Liver (tissue), 9 donors: ENCODE measurements around the gene SLC6A11. TPM values are rescaled to one million over a fixed set of nuclear protein-coding genes. Genes with fewer than 3 reads are reported as not detected.

Experiments
- DNase-seq: peaks from one replicate; pipeline ENCODE4 v3.0.0-alpha.2; 2017; ENCODE audit warnings: low spot score
- H3K27ac ChIP-seq, 2 donors: one replicate each; pipeline ENCODE4 v1.7.0; 2013; ENCODE audit warnings: inconsistent platforms in 2 of 2, low read length in 2 of 2, control low read depth in 1 of 2, low read depth in 1 of 2, mild to moderate bottlenecking in 1 of 2
- H3K27me3 ChIP-seq, 4 donors: one replicate each; pipeline versions ENCODE4 v1.6.1 to v1.7.0; 2013; ENCODE audit warnings: low read length in 3 of 4, inconsistent platforms in 1 of 4, mild to moderate bottlenecking in 1 of 4, moderate library complexity in 1 of 4; ENCODE audit not compliant: control insufficient read depth in 4 of 4, insufficient read depth in 4 of 4
- H3K36me3 ChIP-seq, 4 donors: one replicate each; pipeline versions ENCODE4 v1.6.1 to v1.7.0; 2013; ENCODE audit warnings: low read length in 3 of 4, mild to moderate bottlenecking in 3 of 4, low read depth in 1 of 4, moderate library complexity in 1 of 4; ENCODE audit not compliant: control insufficient read depth in 4 of 4, insufficient read depth in 3 of 4
- H3K4me1 ChIP-seq, 4 donors: one replicate each; pipeline versions ENCODE4 v1.6.1 to v1.7.0; 2013; ENCODE audit warnings: low read length in 3 of 4, mild to moderate bottlenecking in 3 of 4, moderate library complexity in 1 of 4; ENCODE audit not compliant: control insufficient read depth in 4 of 4, insufficient read depth in 4 of 4
- H3K4me3 ChIP-seq, 3 donors: one replicate each; pipeline versions ENCODE4 v1.6.1 to v1.7.0; 2013; ENCODE audit warnings: low read length in 3 of 3, control low read depth in 1 of 3, low read depth in 1 of 3, mild to moderate bottlenecking in 1 of 3
- H3K9ac ChIP-seq, 2 donors: one replicate each; pipeline ENCODE4 v1.7.0; 2013; ENCODE audit warnings: low read length in 2 of 2, mild to moderate bottlenecking in 2 of 2, moderate library complexity in 2 of 2, control low read depth in 1 of 2, low read depth in 1 of 2
- H3K9me3 ChIP-seq, 4 donors: one replicate each; pipeline versions ENCODE4 v1.6.1 to v1.7.0; 2013; ENCODE audit warnings: low read length in 3 of 4; ENCODE audit not compliant: control insufficient read depth in 4 of 4
- ATF3 ChIP-seq: IDR thresholded peaks from 2 replicates; pipeline ENCODE4 v1.6.1; 2016; ENCODE audit warnings: antibody characterized with exemption
- FOXA1 ChIP-seq: IDR thresholded peaks from 2 replicates; pipeline ENCODE4 v1.6.1; 2016; ENCODE audit warnings: antibody characterized with exemption
- FOXA2 ChIP-seq: IDR thresholded peaks from 2 replicates; pipeline ENCODE4 v1.6.1; 2016; ENCODE audit warnings: antibody characterized with exemption
- GABPA ChIP-seq, 2 donors: IDR thresholded peaks in 1 of 2; conservative IDR thresholded peaks in 1 of 2; 2 replicates each; pipeline ENCODE4 v1.6.1; 2016; ENCODE audit warnings: antibody characterized with exemption in 2 of 2, mild to moderate bottlenecking in 1 of 2, moderate library complexity in 1 of 2
- HNF4A ChIP-seq, 2 donors: conservative IDR thresholded peaks; 2 replicates each; pipeline ENCODE4 v1.6.1; 2016; ENCODE audit warnings: antibody characterized with exemption in 2 of 2, mild to moderate bottlenecking in 2 of 2
- HNF4G ChIP-seq: IDR thresholded peaks from 2 replicates; pipeline ENCODE4 v1.6.1; 2016; ENCODE audit warnings: antibody characterized with exemption
- JUND ChIP-seq, 2 donors: IDR thresholded peaks; 2 replicates each; pipeline ENCODE4 v1.6.1; 2016; ENCODE audit warnings: antibody characterized with exemption in 2 of 2
- MAX ChIP-seq: IDR thresholded peaks from 2 replicates; pipeline ENCODE4 v1.6.1; 2016; ENCODE audit warnings: antibody characterized with exemption
- NR2F2 ChIP-seq: IDR thresholded peaks from 2 replicates; pipeline ENCODE4 v1.6.1; 2016; ENCODE audit warnings: antibody characterized with exemption
- REST ChIP-seq: IDR thresholded peaks from 2 replicates; pipeline ENCODE4 v1.6.1; 2016; ENCODE audit warnings: antibody characterized with exemption, mild to moderate bottlenecking
- RXRA ChIP-seq, 2 donors: IDR thresholded peaks; 2 replicates each; pipeline ENCODE4 v1.6.1; 2017 to 2018; ENCODE audit warnings: antibody characterized with exemption in 2 of 2, mild to moderate bottlenecking in 1 of 2
- SP1 ChIP-seq: IDR thresholded peaks from 2 replicates; pipeline ENCODE4 v1.6.1; 2018; ENCODE audit warnings: antibody characterized with exemption, mild to moderate bottlenecking
- TAF1 ChIP-seq: conservative IDR thresholded peaks from 2 replicates; pipeline ENCODE4 v1.6.1; 2016; ENCODE audit warnings: antibody characterized with exemption, mild to moderate bottlenecking
- YY1 ChIP-seq: IDR thresholded peaks from 2 replicates; pipeline ENCODE4 v1.6.1; 2016; ENCODE audit warnings: antibody characterized with exemption, mild to moderate bottlenecking
- WGBS: extraction: QIAGEN DNeasy Blood & Tissue Kit; methylation state at CpG from one replicate; pipeline ENCODE4 v1.1.7; 2013; 5-methylcytosine and 5-hydroxymethylcytosine counted together
- polyA plus RNA-seq, 2 donors: library from polyadenylated mRNA; stranded (reverse) in 1 of 2; unstranded in 1 of 2; fragments of 200-250 nt in 1 of 2; fragments of >200 nt in 1 of 2; fragmentation: Nextera tagmentation in 1 of 2; extraction: Ambion mirVana in 1 of 2; gene quantifications; one replicate each; pipeline versions ENCODE4 v1.2.1 to v1.2.3, GENCODE V29; 2013 to 2015
- total RNA-seq, 2 donors: library from RNA; depleted of rRNA; stranded (reverse); fragments of >200 nt; gene quantifications; one replicate each; pipeline ENCODE4 v1.2.3, GENCODE V29; 2014
- donor health status: healthy.
- donor health status: healthy.
- donor health status: healthy.
- donor health status: healthy.
- donor health status: healthy.

SLC6A11 gene
- total and polyA plus RNA-seq, 4 donors: under 0.01 to 7.1 (median 0.01) TPM; not detected in 1

- no peak overlapping the region for H3K4me3 ChIP-seq
- H3K27me3 ChIP-seq: no peaks in the 10 kb centered on the region
- H3K27ac ChIP-seq: no peak overlapping the region
- 93% methylated on average over 3 of the region's 3 CpGs for WGBS
- H3K4me1 ChIP-seq: no peaks in the 10 kb centered on the region
- H3K9ac ChIP-seq: no peak overlapping the region
- H3K9me3 ChIP-seq: no peaks in the 10 kb centered on the region
- no peak for DNase-seq
- no peaks in the 10 kb centered on the region for H3K36me3 ChIP-seq
- TF ChIP-seq GABPA (IDR thresholded peaks at IDR 0.05 in 1 of 2, conservative IDR thresholded peaks at IDR 0.05 in 1 of 2) (no peak), TAF1 (no peak), MAX (no peak), JUND (IDR thresholded peaks at IDR 0.05) (no peak), FOXA1 (no peak), SP1 (no peak), REST (no peak), YY1 (no peak), ATF3 (no peak), RXRA (IDR thresholded peaks at IDR 0.05) (no peak)
Observed at GRCh38 chr3:10843378-10843777, 27.4 kb downstream of the SLC6A11 start.

GRCh38 chr3:10845001-10845761 is 29.2 kb downstream of the SLC6A11 start:
- Histone ChIP-seq H3K4me1 (no peaks in the 10 kb centered on the region), H3K27me3 (no peaks in the 10 kb centered on the region), H3K36me3 (no peaks in the 10 kb centered on the region), H3K9me3 (no peaks in the 10 kb centered on the region), H3K9ac (no peak overlapping the region), H3K27ac (no peak overlapping the region), H3K4me3 (no peak overlapping the region)
- DNase-seq: no peak
- TF ChIP-seq HNF4G (no peak), MAX (no peak), FOXA2 (no peak), HNF4A (conservative IDR thresholded peaks at IDR 0.05) (no peak), NR2F2 (no peak), ATF3 (no peak)
- WGBS: 68% methylated on average over 6 of the region's 6 CpGs
